Measurements from ENCODE around the gene CDC42EP4.

CDC42EP4 gene

GRCh38 chr17:73311781-73312641 is at the start of gene CDC42EP4:
CDC42EP4 (minus strand) TSS chr17:73312001; CDS start chr17:73286500, 25,501 bp downstream.
- FAIRE-seq: no peak

DNA sequence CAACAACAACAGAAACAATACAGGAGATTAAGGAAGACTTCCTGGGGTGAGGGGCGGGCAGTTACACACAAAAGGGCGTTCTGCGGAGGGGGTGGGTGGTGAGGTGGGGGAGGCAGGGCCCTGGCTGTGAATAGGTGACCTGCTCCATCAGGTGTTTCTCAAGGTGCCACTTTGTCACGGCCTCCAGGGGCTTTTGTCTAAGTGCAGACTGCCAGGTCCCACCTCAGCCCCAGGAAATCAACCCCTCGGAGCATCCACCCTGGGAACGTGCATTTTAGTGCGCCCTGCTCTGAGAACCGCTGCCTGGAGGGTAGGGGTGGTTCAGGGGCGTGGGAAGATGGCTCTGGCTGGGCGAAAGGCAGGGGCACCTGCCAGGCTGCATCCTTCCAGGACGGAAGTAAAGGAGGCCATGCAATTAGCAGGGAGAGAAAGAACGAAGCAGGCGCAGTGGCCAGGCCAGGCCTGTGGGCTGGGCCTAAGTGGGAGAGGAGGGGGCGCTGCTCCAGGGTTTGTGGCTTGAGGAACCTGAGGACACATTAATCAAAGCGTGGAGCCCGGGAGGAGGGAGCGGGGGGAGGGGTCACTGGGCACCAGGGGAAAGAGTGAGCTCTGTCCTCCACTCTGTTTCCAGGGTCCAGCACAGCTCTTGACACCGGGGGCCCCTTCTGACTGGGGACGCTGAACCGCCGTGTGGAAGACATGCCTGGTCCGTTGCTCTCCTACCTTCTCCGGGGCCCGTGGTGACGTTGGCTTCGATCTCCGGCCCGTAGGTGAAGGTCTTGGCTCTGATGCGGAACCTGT is 49.4 kb upstream of the CDC42EP4 start:
- no peak for FAIRE-seq

DNA sequence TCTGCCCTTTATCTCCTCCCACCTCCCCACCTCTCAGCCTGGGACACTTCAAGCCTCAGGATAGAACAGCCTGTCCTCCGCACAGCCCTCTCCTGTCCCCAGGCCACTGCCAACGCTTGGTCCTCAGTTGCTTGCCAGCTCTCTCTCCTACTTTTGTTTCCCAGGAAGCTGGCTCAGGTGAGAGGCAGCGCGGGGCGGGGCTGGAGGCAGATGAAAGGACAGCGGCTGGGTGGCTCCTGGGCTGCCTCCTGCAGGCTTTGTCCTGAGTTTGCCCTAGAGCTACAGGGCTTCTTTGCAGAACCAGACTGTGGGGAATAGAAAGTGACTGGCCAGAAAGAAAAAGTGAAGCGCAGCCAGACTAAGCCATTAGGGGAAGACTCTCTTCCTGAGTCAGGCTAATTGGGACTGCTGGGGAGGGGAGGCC is 48.2 kb upstream of the CDC42EP4 start:
- FAIRE-seq: no peak

GRCh38 chr17:73359352-73359751 is 47.6 kb upstream of the CDC42EP4 start:
- FAIRE-seq: no peak

DNA sequence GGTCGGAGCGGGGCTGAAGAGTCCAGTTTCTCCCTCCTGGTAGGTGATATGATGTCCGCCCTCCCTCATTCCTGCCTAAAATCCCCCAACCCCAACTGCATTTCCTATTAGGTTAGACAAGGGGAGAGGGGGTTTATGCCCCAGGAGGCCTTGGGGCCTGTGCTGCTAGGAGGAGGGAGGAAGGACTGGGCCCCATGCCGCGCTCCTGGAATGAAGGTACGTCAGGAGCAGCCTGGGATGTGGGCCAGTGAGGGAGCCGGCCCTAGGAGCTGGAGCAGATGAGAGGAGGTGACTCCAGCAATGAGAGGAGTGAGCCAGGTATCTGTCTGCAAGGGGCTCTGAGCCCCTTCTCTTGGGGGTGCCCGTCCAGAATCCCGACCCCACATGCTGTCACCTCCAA is 46.9 kb upstream of the CDC42EP4 start:
- FAIRE-seq: no peak

- no peak for FAIRE-seq
Observed at GRCh38 chr17:73357981-73358380, 46.2 kb upstream of the CDC42EP4 start.

- FAIRE-seq: no peak
Observed at GRCh38 chr17:73357318-73357717, 45.5 kb upstream of the CDC42EP4 start.

GRCh38 chr17:73356561-73357170 is 44.9 kb upstream of the CDC42EP4 start:
- FAIRE-seq: no peak

- FAIRE-seq: no peak
Observed at GRCh38 chr17:73354423-73355284, 42.9 kb upstream of the CDC42EP4 start.

- FAIRE-seq: no peak
Observed at GRCh38 chr17:73352261-73352660, 40.5 kb upstream of the CDC42EP4 start.

GRCh38 chr17:73351764-73352163 is 40.0 kb upstream of the CDC42EP4 start:
- no peak for FAIRE-seq

- FAIRE-seq: no peak
Observed at GRCh38 chr17:73350864-73351263, 39.1 kb upstream of the CDC42EP4 start.

DNA sequence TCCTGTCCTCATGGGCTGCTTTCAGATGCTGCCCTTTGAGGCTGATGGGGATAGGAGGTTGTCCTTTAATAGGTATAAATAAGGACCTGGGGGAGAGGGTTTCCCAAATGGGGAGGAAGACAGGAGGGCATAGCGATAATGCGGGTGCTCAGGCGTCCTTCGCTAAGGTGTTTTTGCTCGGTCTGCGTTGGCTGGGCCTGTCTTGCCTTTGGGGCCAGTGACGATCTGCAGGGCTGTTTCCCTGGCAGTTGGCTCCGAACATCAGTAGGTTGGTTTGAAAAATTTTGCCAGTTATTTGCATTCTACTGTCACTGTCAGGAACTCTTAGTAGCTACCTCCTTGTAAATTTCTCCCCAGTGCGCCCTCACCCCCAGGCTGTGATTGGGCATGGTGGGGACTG is 37.8 kb upstream of the CDC42EP4 start:
- no peak for FAIRE-seq

- FAIRE-seq: no peak
Observed at GRCh38 chr17:73349138-73349537, 37.3 kb upstream of the CDC42EP4 start.

DNA sequence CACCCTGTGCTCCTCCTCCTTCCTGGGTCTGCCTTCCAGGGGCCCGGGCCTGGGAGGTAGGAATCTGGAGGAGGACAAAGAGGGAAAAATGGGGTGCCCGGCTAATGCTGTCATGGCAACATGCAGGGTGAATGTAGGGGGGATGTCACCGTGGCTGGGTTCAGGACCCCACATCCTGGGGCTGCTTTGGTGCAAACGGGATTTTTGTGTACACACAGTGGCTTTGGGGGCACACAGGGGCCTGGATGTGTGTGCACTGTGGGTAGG is 37.0 kb upstream of the CDC42EP4 start:
- FAIRE-seq: no peak

GRCh38 chr17:73348018-73348828 is 36.4 kb upstream of the CDC42EP4 start:
- FAIRE-seq: no peak

DNA sequence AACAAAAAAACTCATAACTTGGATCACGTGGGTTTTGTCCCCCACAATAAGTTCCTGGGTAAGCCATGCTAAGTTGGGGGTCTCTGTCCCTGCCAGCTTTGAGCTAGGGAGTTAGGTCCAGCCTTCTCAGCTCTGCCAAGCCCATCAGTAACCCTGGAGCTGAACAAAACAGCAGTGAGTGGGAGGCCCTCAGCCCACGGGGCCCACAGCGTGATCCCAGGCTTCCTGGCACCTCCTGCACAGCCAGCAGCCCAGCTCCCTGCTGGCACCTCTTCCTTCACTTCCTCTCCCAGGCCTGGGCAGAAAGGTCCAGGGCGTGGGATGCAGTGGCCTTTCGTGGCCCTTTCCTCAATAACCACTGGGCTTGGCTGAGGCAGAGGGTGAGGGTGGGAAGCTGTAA is 35.5 kb upstream of the CDC42EP4 start:
- FAIRE-seq: no peak

DNA sequence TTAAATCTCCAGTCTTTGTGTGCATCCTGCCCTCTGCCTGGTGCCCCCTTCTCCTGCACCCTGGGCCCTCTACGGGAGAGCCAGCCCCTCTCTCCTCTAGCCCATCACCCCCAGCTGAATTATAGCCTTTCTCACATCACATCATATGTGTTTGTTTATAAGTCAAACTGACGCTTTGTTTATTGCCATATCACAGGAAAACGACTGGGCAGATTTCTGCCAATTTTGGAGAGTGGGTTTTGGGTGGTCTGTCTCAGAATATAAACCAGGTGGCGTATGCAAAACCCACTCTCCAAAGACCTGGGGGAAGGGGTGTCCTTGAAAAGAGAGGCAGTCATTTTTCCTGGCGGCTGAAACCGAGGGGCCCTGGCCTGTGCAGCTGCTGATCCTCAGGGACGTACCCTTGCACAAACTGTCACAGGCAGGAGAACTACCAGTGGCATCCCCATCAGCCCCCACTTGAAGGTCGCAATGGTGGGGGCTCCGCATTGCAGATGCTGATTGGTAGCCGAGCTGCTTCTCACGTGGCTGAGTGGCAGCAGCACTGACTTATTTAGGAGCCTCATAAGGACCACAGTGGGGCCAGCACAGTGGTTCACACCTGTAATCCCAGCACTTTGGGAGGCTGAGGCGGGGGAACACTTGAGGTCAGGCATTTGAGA is 34.8 kb upstream of the CDC42EP4 start:
- no peak for FAIRE-seq

DNA sequence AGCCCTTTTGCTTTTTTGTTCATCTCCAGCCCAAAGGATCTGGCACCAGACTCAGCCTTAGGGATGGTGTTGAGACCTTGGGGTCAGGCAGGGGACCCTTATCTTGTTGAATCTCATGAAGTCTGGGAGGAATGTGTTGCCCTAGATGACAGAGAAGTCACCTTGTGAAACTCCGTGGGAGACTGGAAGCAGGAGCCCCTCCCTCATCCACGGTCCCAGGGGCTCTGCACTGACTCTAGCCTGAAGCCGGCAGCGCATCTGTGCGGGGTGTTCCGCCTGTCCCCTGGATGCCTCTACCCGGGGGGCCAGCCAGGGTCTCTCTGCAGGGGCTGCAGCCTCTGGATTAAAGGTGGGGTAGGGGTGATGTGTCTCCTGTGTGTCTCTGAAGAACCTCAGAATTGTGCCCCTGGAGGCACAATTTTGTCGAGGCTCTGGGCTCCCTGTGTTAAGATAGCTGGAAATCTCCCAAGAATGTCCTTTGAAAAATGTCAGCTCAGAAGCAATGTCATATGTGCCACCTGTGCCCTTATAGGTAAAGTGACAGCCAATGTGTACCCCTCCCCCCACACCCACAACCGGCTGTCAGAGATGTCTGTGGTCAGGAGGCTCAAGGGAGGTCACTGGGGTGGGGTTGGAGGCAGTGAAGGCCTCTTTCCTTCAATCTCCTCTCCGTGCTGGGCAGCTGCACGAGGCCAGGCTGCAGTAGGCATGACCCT is 32.1 kb upstream of the CDC42EP4 start:
- FAIRE-seq: no peak

DNA sequence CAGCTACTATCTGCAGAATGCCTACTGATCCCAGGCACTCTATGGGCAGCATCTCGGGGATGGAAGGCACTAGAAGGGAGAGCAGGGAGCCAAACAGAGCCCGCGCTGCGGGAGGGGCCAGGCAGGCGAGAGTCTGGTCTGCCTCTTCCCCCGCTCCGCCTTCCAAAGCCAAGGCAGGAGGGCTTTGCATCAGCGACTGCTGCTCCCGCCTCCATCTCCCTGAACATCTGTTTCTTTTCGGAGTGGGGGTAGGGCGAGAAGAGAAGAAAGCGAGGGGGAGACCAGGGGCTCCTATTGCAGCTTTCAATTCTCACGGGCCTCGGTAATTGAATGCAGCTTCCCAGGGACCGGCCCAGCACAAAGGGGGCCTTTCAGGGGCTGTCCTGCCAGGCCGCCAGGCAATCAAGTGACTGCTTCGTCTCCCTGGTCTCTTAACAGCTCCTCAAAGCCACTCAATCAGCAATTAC is 31.4 kb upstream of the CDC42EP4 start:
- FAIRE-seq: no peak
